Breast epithelium (tissue), 4 donors: Measurements from ENCODE around the gene HDDC2. TPM values are rescaled to one million over a fixed set of nuclear protein-coding genes. Genes with fewer than 3 reads are reported as not detected.

Source experiments
- DNase-seq, 2 donors: peaks; one replicate each; pipeline ENCODE4 v3.0.0-alpha.2; 2019; ENCODE audit warnings: low spot score in 2 of 2
- H3K27ac ChIP-seq, 2 donors: fragments of 200-600 bp; sonication (generic) in 1 of 2; one replicate each; pipeline ENCODE4 v1.5.1; 2016 to 2019; ENCODE audit warnings: mild to moderate bottlenecking in 1 of 2
- H3K27me3 ChIP-seq, 2 donors: fragments of 200-600 bp; sonication (generic) in 1 of 2; one replicate each; pipeline versions ENCODE4 v1.5.1 to v1.6.0; 2017 to 2019; ENCODE audit warnings: control low read depth in 1 of 2, mild to moderate bottlenecking in 1 of 2
- H3K36me3 ChIP-seq: fragments of 200-600 bp; one replicate; pipeline ENCODE4 v1.5.1; 2019
- H3K4me1 ChIP-seq, 2 donors: fragments of 200-600 bp; sonication (generic); one replicate each; pipeline ENCODE4 v1.5.1; 2016 to 2019; ENCODE audit warnings: control low read depth in 1 of 2
- H3K4me3 ChIP-seq, 3 donors: fragments of 200-600 bp; sonication (generic); 1 replicate in 2 of 3; 2 replicates in 1 of 3; pipeline ENCODE4 v1.5.1; 2016 to 2019; ENCODE audit warnings: mild to moderate bottlenecking in 3 of 3, moderate library complexity in 2 of 3
- H3K9me3 ChIP-seq, 2 donors: fragments of 200-600 bp; sonication (generic) in 1 of 2; one replicate each; pipeline ENCODE4 v1.5.1; 2016 to 2019; ENCODE audit warnings: control low read depth in 1 of 2
- POLR2A ChIP-seq: fragments of 450-650 bp; IDR thresholded peaks from one replicate; pipeline ENCODE4 v1.6.1; 2016; ENCODE audit warnings: antibody characterized with exemption, mild to moderate bottlenecking, moderate library complexity
- POLR2AphosphoS5 ChIP-seq, 3 donors: sonication (generic); formaldehyde crosslinking; IDR thresholded peaks; one replicate each; pipeline ENCODE4 v1.6.1; 2017; ENCODE audit warnings: antibody characterized with exemption in 3 of 3
- intact Hi-C: fragments of 100-400 bp; cut with DNase I; formaldehyde crosslinking; loops from one replicate; pipeline ENCODE4 v1.15.1; 2023; ENCODE audit warnings: low total_unique reads
- total RNA-seq, 3 donors: library from RNA; depleted of rRNA; stranded (reverse); fragments of >200 nt; gene quantifications; one replicate each; pipeline ENCODE4 v1.1.0, GENCODE V29; 2016
- TF ChIP-seq, protein P1 (sequence below), 3 donors: fragments of 450-650 bp; IDR thresholded peaks; one replicate each; pipeline ENCODE4 v1.5.1; 2016 to 2017; ENCODE audit warnings: antibody characterized with exemption in 3 of 3, mild to moderate bottlenecking in 3 of 3, moderate library complexity in 3 of 3

Gene HDDC2
- total RNA-seq, 3 donors from 2014 or later = 60.6 to 96.2 (median 88.1) TPM

DNA sequence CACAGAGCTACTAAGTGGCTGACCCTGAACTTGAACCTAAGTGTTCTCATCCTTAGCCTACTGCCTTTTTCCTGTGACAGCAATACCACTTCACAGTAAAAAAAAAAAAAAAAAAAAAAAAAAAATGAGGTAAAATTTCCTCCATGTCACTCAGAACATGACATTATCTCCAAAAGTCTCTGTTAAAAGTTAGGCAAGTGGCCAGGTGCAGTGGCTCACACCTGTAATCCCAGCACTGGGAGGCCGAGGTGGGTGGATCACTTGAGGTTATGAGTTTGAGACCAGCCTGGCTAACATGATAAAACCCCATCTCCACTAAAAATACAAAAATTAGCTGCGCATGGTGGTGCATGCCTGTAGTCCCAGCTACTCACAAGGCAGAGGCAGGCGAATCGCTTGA is 11.2 kb upstream of the HDDC2 start:
- DNase-seq = no peak
- Histone ChIP-seq H3K4me1 (no peaks in the 10 kb centered on the region), H3K9me3 (no peaks in the 10 kb centered on the region), H3K27ac (no peak overlapping the region), H3K4me3 (no peak overlapping the region), H3K36me3 (no peaks in the 10 kb centered on the region), H3K27me3 (no peaks in the 10 kb centered on the region)
- TF ChIP-seq, protein P1, sequence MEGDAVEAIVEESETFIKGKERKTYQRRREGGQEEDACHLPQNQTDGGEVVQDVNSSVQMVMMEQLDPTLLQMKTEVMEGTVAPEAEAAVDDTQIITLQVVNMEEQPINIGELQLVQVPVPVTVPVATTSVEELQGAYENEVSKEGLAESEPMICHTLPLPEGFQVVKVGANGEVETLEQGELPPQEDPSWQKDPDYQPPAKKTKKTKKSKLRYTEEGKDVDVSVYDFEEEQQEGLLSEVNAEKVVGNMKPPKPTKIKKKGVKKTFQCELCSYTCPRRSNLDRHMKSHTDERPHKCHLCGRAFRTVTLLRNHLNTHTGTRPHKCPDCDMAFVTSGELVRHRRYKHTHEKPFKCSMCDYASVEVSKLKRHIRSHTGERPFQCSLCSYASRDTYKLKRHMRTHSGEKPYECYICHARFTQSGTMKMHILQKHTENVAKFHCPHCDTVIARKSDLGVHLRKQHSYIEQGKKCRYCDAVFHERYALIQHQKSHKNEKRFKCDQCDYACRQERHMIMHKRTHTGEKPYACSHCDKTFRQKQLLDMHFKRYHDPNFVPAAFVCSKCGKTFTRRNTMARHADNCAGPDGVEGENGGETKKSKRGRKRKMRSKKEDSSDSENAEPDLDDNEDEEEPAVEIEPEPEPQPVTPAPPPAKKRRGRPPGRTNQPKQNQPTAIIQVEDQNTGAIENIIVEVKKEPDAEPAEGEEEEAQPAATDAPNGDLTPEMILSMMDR (IDR thresholded peaks at IDR 0.05) = no peak
- TF ChIP-seq POLR2A (no peak), POLR2AphosphoS5 (IDR thresholded peaks at IDR 0.05) (no peak)
- intact Hi-C loops = no loop called here

DNA sequence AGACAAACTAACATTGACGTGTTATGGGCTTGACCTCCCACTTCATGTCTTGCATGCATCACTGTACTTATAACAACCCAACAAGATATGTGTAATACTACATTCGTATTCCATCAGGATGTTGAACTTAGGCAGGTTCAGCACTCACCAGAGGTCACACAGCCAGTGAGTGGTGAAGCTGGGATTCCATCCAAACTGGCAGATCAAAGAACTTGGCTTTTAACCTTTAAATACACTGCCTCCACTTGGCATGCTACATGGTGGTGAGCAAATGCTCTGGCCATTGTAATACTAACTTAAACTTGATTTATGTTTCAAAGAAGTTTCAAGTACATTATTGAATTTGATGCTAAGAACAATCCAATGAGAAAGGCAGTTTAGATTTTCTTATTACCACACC is 10.7 kb upstream of the HDDC2 start:
- no peaks in the 10 kb centered on the region for H3K27me3 ChIP-seq
- H3K27ac ChIP-seq = no peak overlapping the region
- intact Hi-C loops = no loop called here
- no peak overlapping the region for H3K4me3 ChIP-seq
- TF ChIP-seq POLR2AphosphoS5 (IDR thresholded peaks at IDR 0.05) (no peak), POLR2A (no peak)
- TF ChIP-seq, protein P1 (IDR thresholded peaks at IDR 0.05) = no peak
- no peak for DNase-seq
- no peaks in the 10 kb centered on the region for H3K36me3 ChIP-seq
- no peaks in the 10 kb centered on the region for H3K9me3 ChIP-seq
- H3K4me1 ChIP-seq = no peaks in the 10 kb centered on the region

DNA sequence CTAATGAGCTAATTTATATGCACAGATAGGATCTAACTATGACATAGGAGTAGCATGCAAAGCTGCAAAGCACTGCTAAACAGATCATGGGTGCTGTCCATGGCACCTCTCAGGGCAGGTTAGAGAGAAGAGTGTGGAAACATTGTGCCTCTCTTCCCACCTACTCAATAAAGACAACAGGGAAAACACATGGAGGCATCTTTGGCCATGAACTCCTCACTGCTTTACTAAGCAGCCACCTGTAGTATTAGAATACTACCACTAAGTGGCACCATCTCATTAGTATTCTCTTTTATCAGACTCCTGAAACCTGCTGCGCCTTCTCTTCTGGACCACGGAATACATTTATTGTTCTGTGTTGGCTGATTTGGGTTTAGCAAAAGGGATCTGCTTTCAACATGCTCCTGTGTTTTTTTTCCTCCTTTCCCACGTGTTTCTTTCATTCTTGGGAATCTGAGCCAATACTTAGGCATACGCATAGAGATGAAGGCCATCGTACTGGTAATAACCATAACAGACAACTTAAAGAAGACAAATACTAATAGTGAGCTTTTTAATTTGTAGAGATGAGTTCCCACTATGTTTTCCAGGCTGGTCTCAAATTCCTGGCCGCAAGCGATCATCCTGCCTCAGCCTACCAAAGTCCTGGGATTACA is 9.4 kb upstream of the HDDC2 start:
- no peak for TF ChIP-seq POLR2A
- TF ChIP-seq, protein P1 (IDR thresholded peaks at IDR 0.05) = peak; percentile 56 to 81 (median 72)
- no peaks in the 10 kb centered on the region for H3K4me1 ChIP-seq
- intact Hi-C loops = no loop called here
- no peak overlapping the region for H3K27ac ChIP-seq
- no peaks in the 10 kb centered on the region for H3K9me3 ChIP-seq
- no peaks in the 10 kb centered on the region for H3K27me3 ChIP-seq
- DNase-seq = no peak
- H3K36me3 ChIP-seq = no peaks in the 10 kb centered on the region
- no peak overlapping the region for H3K4me3 ChIP-seq

DNA sequence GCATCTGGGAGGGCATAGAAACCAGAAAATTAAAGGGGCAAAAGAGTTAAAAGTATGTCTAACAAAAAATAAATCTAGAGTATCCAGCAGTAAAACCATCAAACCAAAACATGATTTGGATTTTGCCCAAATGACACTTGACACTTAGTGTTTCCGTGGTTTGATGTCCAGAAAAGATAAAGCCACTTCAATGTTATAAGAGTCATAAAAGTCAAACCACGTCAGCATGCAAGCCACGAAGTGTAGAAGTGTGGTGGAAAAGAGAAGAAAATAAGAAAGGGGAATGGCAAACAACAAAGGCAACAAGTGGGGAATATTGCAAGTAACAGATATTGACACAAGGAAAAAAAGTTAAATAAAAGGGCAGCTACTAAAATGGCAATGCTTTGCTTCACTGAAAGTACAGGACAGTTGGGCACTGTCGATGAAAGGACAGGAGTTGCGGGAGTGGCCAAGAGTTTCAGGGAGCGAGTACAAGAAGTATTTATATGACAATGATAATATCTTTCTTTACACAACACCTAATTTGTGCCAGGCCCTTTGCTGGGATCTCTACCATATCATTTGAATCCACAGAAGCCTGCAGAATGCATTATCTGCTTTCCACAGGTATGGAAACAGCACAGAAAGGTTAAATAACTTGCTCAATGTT is 6.3 kb upstream of the HDDC2 start:
- no peak overlapping the region for H3K4me3 ChIP-seq
- TF ChIP-seq, protein P1 (IDR thresholded peaks at IDR 0.05) = no peak
- TF ChIP-seq POLR2A (no peak), POLR2AphosphoS5 (IDR thresholded peaks at IDR 0.05) (no peak)
- intact Hi-C loops = loop anchor here (10.0 kb wide), 1 partner anchor 447 kb away; no protein-coding TSS in a partner anchor

DNA sequence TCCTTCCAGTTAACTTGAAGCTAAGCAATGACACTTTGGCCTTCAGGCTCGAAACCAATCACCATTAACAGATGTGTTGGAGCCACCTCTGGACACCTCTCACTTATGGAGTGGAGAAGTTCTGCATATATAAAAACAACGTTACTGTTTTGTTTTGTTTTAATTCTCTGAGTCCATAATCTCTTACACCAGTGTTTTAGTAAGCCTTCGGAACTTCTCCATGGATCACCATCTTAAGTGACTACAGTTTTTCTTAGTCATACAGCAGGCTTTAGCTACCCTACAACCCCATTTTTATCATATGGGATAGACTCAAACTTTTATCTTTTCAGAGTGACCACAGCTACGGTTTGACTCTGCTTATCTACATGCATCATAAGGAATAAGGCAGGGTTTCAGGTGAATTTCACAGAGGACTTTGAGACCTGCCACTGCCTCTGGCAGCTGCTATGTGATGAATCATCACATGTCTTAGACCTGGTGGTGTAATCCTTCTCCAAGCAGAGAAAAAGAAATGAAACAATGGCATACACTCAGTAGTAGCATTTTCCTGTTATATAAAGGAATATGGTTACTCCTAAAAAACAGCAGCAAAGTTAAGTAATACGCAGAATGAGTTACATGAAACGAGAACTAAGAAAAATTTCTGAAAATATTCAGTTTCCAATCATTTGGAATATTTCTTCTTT is 5.5 kb upstream of the HDDC2 start:
- intact Hi-C loops = loop anchor here (10.0 kb wide), 1 partner anchor 448 kb away; no protein-coding TSS in a partner anchor
- DNase-seq = no peak
- H3K4me3 ChIP-seq = no peak overlapping the region
- peak overlapping the region in 1 of 2 donors; percentile 45 for H3K27ac ChIP-seq
- H3K36me3 ChIP-seq = no peaks in the 10 kb centered on the region
- no peaks in the 10 kb centered on the region for H3K27me3 ChIP-seq
- no peaks in the 10 kb centered on the region for H3K9me3 ChIP-seq
- TF ChIP-seq, protein P1 (IDR thresholded peaks at IDR 0.05) = no peak
- TF ChIP-seq POLR2A (no peak), POLR2AphosphoS5 (IDR thresholded peaks at IDR 0.05) (no peak)
- H3K4me1 ChIP-seq = no peaks in the 10 kb centered on the region

More for the DNA sequence above, 6.3 kb upstream of the HDDC2 start:
- Histone ChIP-seq H3K9me3 (no peaks in the 10 kb centered on the region), H3K4me1 (no peaks in the 10 kb centered on the region), H3K27me3 (no peaks in the 10 kb centered on the region), H3K36me3 (no peaks in the 10 kb centered on the region), H3K27ac (no peak overlapping the region)
- DNase-seq = no peak
